ENCODE measurements around the gene MYL10.

The MYL10 gene

GRCh38 chr7:101595766-101596537, 33.1 kb downstream of the MYL10 start:
- DNase-seq: no peak

- no peak for DNase-seq
Observed at GRCh38 chr7:101595246-101595645, 33.9 kb downstream of the MYL10 start.

- DNase-seq: no peak
Observed at GRCh38 chr7:101594790-101595189, 34.3 kb downstream of the MYL10 start.

- DNase-seq: no peak
Observed at GRCh38 chr7:101593556-101593955, 35.5 kb downstream of the MYL10 start.

- DNase-seq: no peak
Observed at GRCh38 chr7:101591504-101591903, 37.6 kb downstream of the MYL10 start.

GRCh38 chr7:101590663-101591435, 38.2 kb downstream of the MYL10 start:
- DNase-seq: no peak

GRCh38 chr7:101589976-101590662, 39.0 kb downstream of the MYL10 start:
- DNase-seq: no peak

GRCh38 chr7:101589052-101589451, 40.0 kb downstream of the MYL10 start:
- DNase-seq: no peak

GRCh38 chr7:101588131-101588935, 40.8 kb downstream of the MYL10 start:
- DNase-seq: no peak

- DNase-seq: no peak
Observed at GRCh38 chr7:101586906-101587677, 42.0 kb downstream of the MYL10 start.

GRCh38 chr7:101586078-101586905, 42.8 kb downstream of the MYL10 start:
- no peak for DNase-seq

- no peak for DNase-seq
Observed at GRCh38 chr7:101582971-101583370, 46.1 kb downstream of the MYL10 start.

- DNase-seq: no peak
Observed at GRCh38 chr7:101581891-101582290, 47.2 kb downstream of the MYL10 start.

- no peak for DNase-seq
Observed at GRCh38 chr7:101580596-101580995, 48.5 kb downstream of the MYL10 start.

GRCh38 chr7:101578552-101578951, 50.5 kb downstream of the MYL10 start:
- no peak for DNase-seq

- DNase-seq: no peak
Observed at GRCh38 chr7:101576998-101577397, 52.1 kb downstream of the MYL10 start.

- DNase-seq: no peak
Observed at GRCh38 chr7:101575721-101576120, 53.4 kb downstream of the MYL10 start.

GRCh38 chr7:101575168-101575567, 53.9 kb downstream of the MYL10 start:
- no peak for DNase-seq

- DNase-seq: no peak
Observed at GRCh38 chr7:101572156-101572555, 56.9 kb downstream of the MYL10 start.

- no peak for DNase-seq
Observed at GRCh38 chr7:101567230-101567629, 61.9 kb downstream of the MYL10 start.

- no peak for DNase-seq
Observed at GRCh38 chr7:101565601-101566209, 63.4 kb downstream of the MYL10 start.
